COLO829 (cell line): Measurements from ENCODE around the gene TALDO1.
A peak's percentile ranks its signal among the peaks of the same experiment; 100 is the strongest.

Experiments used
- DNase-seq: peaks from one replicate; pipeline ENCODE4 v3.0.0; 2012; ENCODE audit warnings: low spot score

TALDO1 gene

GRCh38 chr11:801097-801780 is 54.0 kb downstream of the TALDO1 start:
- no peak for DNase-seq

GRCh38 chr11:802018-802617 is 54.9 kb downstream of the TALDO1 start:
- DNase-seq = no peak

GRCh38 chr11:802693-803466 is 55.6 kb downstream of the TALDO1 start:
- no peak for DNase-seq

- DNase-seq = no peak
These were observed 56.1 kb downstream of the TALDO1 start for GRCh38 chr11:803467-803742.

DNA sequence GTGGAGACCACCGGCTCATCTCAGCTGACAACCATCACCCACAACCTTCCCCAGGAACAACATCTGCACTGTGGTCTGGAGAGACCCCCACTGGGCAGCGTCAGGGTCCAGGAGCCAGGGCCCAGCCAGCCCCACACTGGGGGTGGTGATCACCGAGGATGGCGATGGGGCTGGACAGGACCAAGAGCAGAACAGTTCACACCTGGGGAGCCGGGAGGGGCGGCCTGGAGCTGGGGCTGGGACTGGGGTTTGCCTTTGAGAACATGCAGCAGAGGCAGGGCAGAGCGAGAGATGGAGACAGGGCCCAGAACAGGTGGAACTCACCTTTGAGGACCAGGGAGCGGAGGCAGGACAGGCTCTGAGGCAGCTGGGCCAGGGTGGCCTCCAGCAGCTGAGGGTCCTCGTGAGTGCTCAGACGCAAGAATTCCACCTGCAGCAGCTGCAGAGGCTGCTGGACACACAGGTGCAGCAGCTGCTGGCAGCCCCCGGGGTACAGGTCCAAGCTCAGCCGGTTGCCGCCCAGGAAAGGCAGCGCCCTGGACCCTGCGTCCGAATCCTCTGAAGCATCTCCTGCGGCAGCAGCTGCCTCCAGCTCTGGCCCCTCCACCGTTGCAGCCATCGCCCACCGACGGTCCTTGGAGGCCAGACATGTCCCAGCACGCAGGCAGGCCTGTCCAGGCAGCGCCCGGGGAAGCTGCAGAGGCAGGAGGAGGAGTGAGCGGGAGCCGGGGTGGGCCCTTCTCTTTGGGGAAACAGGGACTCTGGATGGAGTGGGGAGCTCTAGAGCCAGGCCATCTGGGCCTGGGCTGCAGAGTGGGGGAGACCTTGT is 56.7 kb downstream of the TALDO1 start:
- DNase-seq = no peak

GRCh38 chr11:804599-804964 is 57.3 kb downstream of the TALDO1 start:
- no peak for DNase-seq

GRCh38 chr11:808427-809286 is 61.4 kb downstream of the TALDO1 start:
- no peak for DNase-seq

GRCh38 chr11:809287-810039 is 62.2 kb downstream of the TALDO1 start, which contains the start of gene RPLP2:
Gene RPLP2 (plus strand): TSS chr11:809967. CDS start chr11:810235, 268 bp downstream.
- DNase-seq = peak; percentile 98

DNA sequence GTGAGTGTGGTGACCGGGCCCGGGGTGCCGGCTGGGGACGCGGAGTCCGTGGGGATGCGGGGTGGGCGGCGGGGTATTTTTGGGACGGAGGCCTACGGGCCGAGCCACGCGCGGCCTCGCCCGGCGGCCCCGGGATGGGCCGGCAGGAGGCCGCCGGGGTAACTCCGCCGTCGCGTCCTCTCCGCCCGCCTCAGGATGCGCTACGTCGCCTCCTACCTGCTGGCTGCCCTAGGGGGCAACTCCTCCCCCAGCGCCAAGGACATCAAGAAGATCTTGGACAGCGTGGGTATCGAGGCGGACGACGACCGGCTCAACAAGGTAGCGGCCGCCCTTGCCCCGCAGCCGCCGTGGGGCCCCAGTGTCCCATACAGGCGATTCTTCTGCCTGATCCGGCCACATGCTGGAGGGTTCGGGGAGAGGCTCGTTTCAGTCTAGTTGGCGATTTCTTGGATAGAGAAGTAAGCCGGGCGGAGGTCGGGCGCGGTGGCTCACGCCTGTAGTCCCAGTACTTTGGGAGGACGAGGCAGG is 62.8 kb downstream of the TALDO1 start:
- no peak for DNase-seq

DNA sequence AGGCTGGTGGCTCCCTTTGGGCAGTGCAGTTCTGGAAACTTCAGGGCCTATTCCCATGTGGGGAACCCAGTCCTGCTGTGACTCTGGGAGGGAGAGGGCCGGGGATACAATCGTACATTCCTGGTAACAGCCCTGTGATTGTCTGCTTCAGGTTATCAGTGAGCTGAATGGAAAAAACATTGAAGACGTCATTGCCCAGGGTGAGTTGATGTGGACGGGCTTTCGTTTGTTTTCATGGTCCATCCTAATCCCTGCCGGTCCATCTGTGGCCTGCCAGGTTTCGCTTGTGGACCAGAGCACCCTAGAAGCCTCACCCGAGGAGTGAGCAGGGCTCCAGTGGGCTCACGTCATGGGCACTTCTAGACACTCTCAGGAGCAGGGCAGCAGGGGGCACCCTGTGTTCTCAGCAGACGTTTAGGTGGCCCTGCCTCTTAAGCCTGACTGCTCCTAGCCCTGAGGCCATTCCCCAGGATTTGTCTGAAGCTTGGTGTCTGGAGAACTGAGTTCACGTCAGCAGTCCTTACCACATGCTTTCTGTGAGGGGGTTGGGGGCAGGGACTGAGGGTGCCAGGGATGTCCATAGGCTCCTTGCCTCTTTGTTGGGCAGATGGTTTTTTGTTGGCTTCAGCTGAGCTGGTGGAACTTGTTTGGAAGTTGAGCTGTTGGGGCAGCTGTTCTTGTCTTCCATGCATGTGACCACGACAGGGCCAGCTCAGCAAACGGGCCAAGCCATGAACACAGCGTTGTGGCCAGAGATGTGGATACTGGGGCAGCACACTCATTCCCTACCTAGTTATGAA is 64.4 kb downstream of the TALDO1 start:
- no peak for DNase-seq

DNA sequence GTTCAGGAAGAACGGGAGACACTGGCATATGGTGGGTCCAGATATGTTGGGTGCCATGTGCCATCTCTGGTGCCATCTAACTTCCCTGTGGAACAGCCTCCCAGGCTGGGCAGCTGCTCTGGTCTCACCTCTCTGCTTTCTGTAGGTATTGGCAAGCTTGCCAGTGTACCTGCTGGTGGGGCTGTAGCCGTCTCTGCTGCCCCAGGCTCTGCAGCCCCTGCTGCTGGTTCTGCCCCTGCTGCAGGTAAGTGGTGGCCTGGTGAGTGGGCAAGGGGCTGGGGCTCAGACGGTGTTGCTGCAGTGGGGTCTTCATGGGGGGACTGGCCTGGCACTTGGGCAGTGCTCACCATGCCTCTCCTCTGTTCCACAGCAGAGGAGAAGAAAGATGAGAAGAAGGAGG is 65.1 kb downstream of the TALDO1 start:
- no peak for DNase-seq

GRCh38 chr11:813072-813455 is 65.8 kb downstream of the TALDO1 start:
- no peak for DNase-seq

GRCh38 chr11:813456-814096 is 66.3 kb downstream of the TALDO1 start:
- no peak for DNase-seq
